K562 (cell line): ENCODE data around the gene FANCC. TPM values are rescaled to one million over a fixed set of nuclear protein-coding genes. Genes with fewer than 3 reads are reported as not detected.

Experiments
- ESRRB ChIP-seq: fragments of 250-450 bp; sonication (Bioruptor Pico); IDR thresholded peaks from 2 replicates; pipeline ENCODE4 v1.5.0; 2020; ENCODE audit warnings: mild to moderate bottlenecking, moderate library complexity, borderline replicate concordance
- FUS ChIP-seq: fragments of 200-400 bp; formaldehyde crosslinking; optimal IDR thresholded peaks from 2 replicates; pipeline ENCODE3; 2017; ENCODE audit warnings: low read depth, low read length
- GTF3C2 ChIP-seq: IDR thresholded peaks from 3 replicates; pipeline ENCODE4 v1.6.1; 2011; ENCODE audit warnings: borderline replicate concordance, mild to moderate bottlenecking, moderate library complexity; ENCODE audit not compliant: insufficient read length; ENCODE audit errors: extremely low read depth
- HIVEP1 ChIP-seq: fragments of 250-450 bp; sonication (Bioruptor Pico); IDR thresholded peaks from 2 replicates; pipeline ENCODE4 v1.4.0; 2020; ENCODE audit warnings: mild to moderate bottlenecking
- HNRNPL ChIP-seq: fragments of 200-400 bp; formaldehyde crosslinking; IDR thresholded peaks from 2 replicates; pipeline ENCODE4 v1.6.1; 2017; ENCODE audit warnings: low read depth, mild to moderate bottlenecking, low read length
- HOXB6 ChIP-seq: fragments of 250-450 bp; sonication (Bioruptor Pico); IDR thresholded peaks from 2 replicates; pipeline ENCODE4 v1.5.1; 2022; ENCODE audit warnings: mild to moderate bottlenecking, borderline replicate concordance
- JUNB ChIP-seq: fragments of 450-650 bp; formaldehyde crosslinking; conservative IDR thresholded peaks from 2 replicates; pipeline ENCODE4 v1.4.0; 2020; ENCODE audit warnings: mild to moderate bottlenecking
- MTA2 ChIP-seq: fragments of 450-650 bp; IDR thresholded peaks from 2 replicates; pipeline ENCODE4 v1.6.1; 2016; ENCODE audit warnings: low read depth
- RUNX1 ChIP-seq: sonication (generic); IDR thresholded peaks from 2 replicates; pipeline ENCODE4 v1.6.1; 2016; ENCODE audit warnings: antibody characterized with exemption, low read depth
- SRSF9 ChIP-seq: fragments of 200-400 bp; formaldehyde crosslinking; IDR thresholded peaks from 2 replicates; pipeline ENCODE4 v1.6.1; 2017; ENCODE audit warnings: low read depth, low read length, borderline replicate concordance
- TFE3 ChIP-seq: fragments of 450-650 bp; formaldehyde crosslinking; IDR thresholded peaks from 2 replicates; pipeline ENCODE4 v1.4.0; 2020; ENCODE audit warnings: mild to moderate bottlenecking, mixed read lengths
- YBX1 ChIP-seq: fragments of 450-650 bp; IDR thresholded peaks from 2 replicates; pipeline ENCODE4 v1.7.1; 2016; ENCODE audit warnings: mild to moderate bottlenecking
- ZKSCAN3 ChIP-seq: fragments of 250-450 bp; sonication (Bioruptor Pico); IDR thresholded peaks from 2 replicates; pipeline ENCODE4 v1.4.0; 2020
- ZMIZ1 ChIP-seq, 2 experiments: fragments of 150-350 bp in 1 of 2; IDR thresholded peaks; 2 replicates each; pipeline ENCODE4 v1.6.1; 2012 to 2016; ENCODE audit warnings: low read depth in 2 of 2, low read length in 2 of 2, mild to moderate bottlenecking in 1 of 2, moderate library complexity in 1 of 2
- ZNF212 ChIP-seq: fragments of 450-650 bp; formaldehyde crosslinking; IDR thresholded peaks from 2 replicates; pipeline ENCODE4 v1.4.0; 2020; ENCODE audit warnings: mild to moderate bottlenecking
- ZNF583 ChIP-seq: fragments of 250-450 bp; sonication (Bioruptor Pico); IDR thresholded peaks from 2 replicates; pipeline ENCODE4 v1.4.0; 2020
- ZNF589 ChIP-seq: fragments of 200-800 bp; sonication (Bioruptor generic); IDR thresholded peaks from 2 replicates; pipeline ENCODE4 v1.6.1; 2016; ENCODE audit warnings: low read depth, missing genetic modification characterization, missing compliant biosample characterization
- polyA plus RNA-seq, 8 experiments: library from polyadenylated mRNA; depleted of rRNA in 4 of 8; stranded (reverse) in 5 of 8; unstranded in 3 of 8; fragments of >200 nt; fragmentation: Nextera tagmentation in 2 of 8; fragmentation: Illumina TruSeq in 1 of 8; extraction: Ambion mirVana in 2 of 8; extraction: Trizol in 1 of 8; gene quantifications; 2 replicates each; pipeline versions ENCODE4 v1.2.1 to v1.2.3, GENCODE V29; 2011 to 2014; ENCODE audit warnings: inconsistent platforms in 1 of 8, missing spikeins in 1 of 8
- total RNA-seq, 7 experiments: library from RNA; depleted of rRNA in 6 of 7; stranded (reverse); fragments of >200 nt in 6 of 7; fragmentation: Illumina TruSeq in 2 of 7; extraction: Trizol in 2 of 7; gene quantifications; 2 replicates each; pipeline versions ENCODE4 v1.2.1 to v1.2.3, GENCODE V29; 2011 to 2021; ENCODE audit warnings: low replicate concordance in 1 of 7
- TF ChIP-seq, protein P1 (sequence below): fragments of 250-450 bp; sonication (Bioruptor Pico); IDR thresholded peaks from 2 replicates; pipeline ENCODE4 v1.4.0; 2020; ENCODE audit warnings: mild to moderate bottlenecking, moderate library complexity, borderline replicate concordance

FANCC gene
- total and polyA plus RNA-seq, 9 of the 15 experiments (the other 6 are each of a cell fraction or from before 2014, with no cell fraction given), result 4.6 to 18.4 (median 14.2) TPM

- TF ChIP-seq SRSF9 (no peak), YBX1 (no peak), ESRRB (CRISPR knock-in tag) (no peak), JUNB (no peak), HOXB6 (CRISPR knock-in tag) (no peak), ZNF212 (CRISPR knock-in tag) (no peak), HNRNPL (no peak), ZNF589 (no peak), RUNX1 (no peak), TFE3 (CRISPR knock-in tag) (no peak), FUS (no peak), ZMIZ1 (IDR thresholded peaks at IDR 0.05; ENCODE audit: low read depth in 2 of 2, low read length in 2 of 2) (0 out of 4 replicates have a peak, but pooled peaks of 1 of the 2 experiments have one; percentile 38), GTF3C2 (no peak), HIVEP1 (CRISPR knock-in tag) (no peak), ZKSCAN3 (CRISPR knock-in tag) (no peak), MTA2 (0 out of 2 replicates have a peak, but pooled peaks have one; percentile 35), ZNF583 (CRISPR knock-in tag) (no peak)
- TF ChIP-seq, protein P1, sequence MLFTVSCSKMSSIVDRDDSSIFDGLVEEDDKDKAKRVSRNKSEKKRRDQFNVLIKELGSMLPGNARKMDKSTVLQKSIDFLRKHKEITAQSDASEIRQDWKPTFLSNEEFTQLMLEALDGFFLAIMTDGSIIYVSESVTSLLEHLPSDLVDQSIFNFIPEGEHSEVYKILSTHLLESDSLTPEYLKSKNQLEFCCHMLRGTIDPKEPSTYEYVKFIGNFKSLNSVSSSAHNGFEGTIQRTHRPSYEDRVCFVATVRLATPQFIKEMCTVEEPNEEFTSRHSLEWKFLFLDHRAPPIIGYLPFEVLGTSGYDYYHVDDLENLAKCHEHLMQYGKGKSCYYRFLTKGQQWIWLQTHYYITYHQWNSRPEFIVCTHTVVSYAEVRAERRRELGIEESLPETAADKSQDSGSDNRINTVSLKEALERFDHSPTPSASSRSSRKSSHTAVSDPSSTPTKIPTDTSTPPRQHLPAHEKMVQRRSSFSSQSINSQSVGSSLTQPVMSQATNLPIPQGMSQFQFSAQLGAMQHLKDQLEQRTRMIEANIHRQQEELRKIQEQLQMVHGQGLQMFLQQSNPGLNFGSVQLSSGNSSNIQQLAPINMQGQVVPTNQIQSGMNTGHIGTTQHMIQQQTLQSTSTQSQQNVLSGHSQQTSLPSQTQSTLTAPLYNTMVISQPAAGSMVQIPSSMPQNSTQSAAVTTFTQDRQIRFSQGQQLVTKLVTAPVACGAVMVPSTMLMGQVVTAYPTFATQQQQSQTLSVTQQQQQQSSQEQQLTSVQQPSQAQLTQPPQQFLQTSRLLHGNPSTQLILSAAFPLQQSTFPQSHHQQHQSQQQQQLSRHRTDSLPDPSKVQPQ, result no peak
Observed at GRCh38 chr9:95307538-95307937, 10.0 kb downstream of the FANCC start (continued).
